Transverse colon (tissue), 4 donors: ENCODE measurements around the gene ARIH2. TPM values are rescaled to one million over a fixed set of nuclear protein-coding genes. Genes with fewer than 3 reads are reported as not detected.

Experiments
- DNase-seq: peaks from one replicate; pipeline ENCODE4 v3.0.0-alpha.2; 2019
- H3K27ac ChIP-seq, 4 donors: fragments of 200-600 bp; sonication (generic); 2 replicates each; pipeline ENCODE4 v1.5.1; 2016 to 2018; ENCODE audit warnings: inconsistent platforms in 4 of 4
- H3K27me3 ChIP-seq: fragments of 200-600 bp; sonication (generic); 2 replicates; pipeline ENCODE4 v1.5.1; 2017; ENCODE audit warnings: inconsistent platforms
- H3K36me3 ChIP-seq, 4 donors: fragments of 200-600 bp; sonication (generic); 2 replicates each; pipeline ENCODE4 v1.5.1; 2017 to 2019; ENCODE audit warnings: inconsistent platforms in 4 of 4
- H3K4me1 ChIP-seq, 4 donors: fragments of 200-600 bp; sonication (generic); 2 replicates each; pipeline ENCODE4 v1.5.1; 2017 to 2020; ENCODE audit warnings: inconsistent platforms in 4 of 4
- H3K4me3 ChIP-seq, 4 donors: fragments of 200-600 bp; sonication (generic); 1 replicate in 1 of 4; 2 replicates in 3 of 4; pipeline versions ENCODE4 v1.5.1 to v1.6.1; 2017 to 2019; ENCODE audit warnings: inconsistent platforms in 4 of 4
- H3K9me3 ChIP-seq, 2 donors: fragments of 200-600 bp; sonication (generic); 2 replicates each; pipeline ENCODE4 v1.5.1; 2017 to 2019; ENCODE audit warnings: inconsistent platforms in 2 of 2
- CTCF ChIP-seq, 5 experiments: fragments of 200-600 bp in 3 of 5; fragments of 450-650 bp in 2 of 5; sonication (generic) in 3 of 5; IDR thresholded peaks; 1 replicate in 2 of 5; 2 replicates in 3 of 5; pipeline ENCODE4 v1.5.1; 2016 to 2017; ENCODE audit warnings: antibody characterized with exemption in 5 of 5, inconsistent platforms in 3 of 5, mild to moderate bottlenecking in 2 of 5, moderate library complexity in 1 of 5
- EP300 ChIP-seq: sonication (generic); formaldehyde crosslinking; IDR thresholded peaks from one replicate; pipeline ENCODE4 v1.6.1; 2017; ENCODE audit warnings: antibody characterized with exemption, low read depth
- POLR2A ChIP-seq: fragments of 450-650 bp; IDR thresholded peaks from one replicate; pipeline ENCODE4 v1.6.1; 2016; ENCODE audit warnings: antibody characterized with exemption, mild to moderate bottlenecking, moderate library complexity
- POLR2AphosphoS5 ChIP-seq, 3 donors: sonication (generic); formaldehyde crosslinking; IDR thresholded peaks; one replicate each; pipeline ENCODE4 v1.6.1; 2016; ENCODE audit warnings: antibody characterized with exemption in 3 of 3
- WGBS, 2 donors: methylation state at CpG; one replicate each; pipeline ENCODE4 v1.1.5; 2018; ENCODE audit warnings: low coverage in 1 of 2; 5-methylcytosine and 5-hydroxymethylcytosine counted together
- in situ Hi-C, 4 donors: fragments of 200-750 bp; cut with MboI; loops; one replicate each; pipeline versions ENCODE4 v1.15.0 to v1.15.1; 2017; ENCODE audit warnings: low sequenced_read_pairs in 3 of 4, low pct_ligation_motif_present in 1 of 4, low pct_unique_long_range_greater_than_20kb in 1 of 4
- intact Hi-C: fragments of 100-400 bp; cut with DNase I; formaldehyde crosslinking; loops from one replicate; pipeline ENCODE4 v1.15.1; 2023; ENCODE audit warnings: low total_unique reads
- total RNA-seq, 4 donors: library from RNA; depleted of rRNA; stranded (reverse); fragments of >200 nt; gene quantifications; one replicate each; pipeline ENCODE4 v1.1.0, GENCODE V29; 2016

Gene ARIH2
- total RNA-seq, 4 donors from 2014 or later = 82.6 to 269 (median 115) TPM

GRCh38 chr3:48926425-48927392 is 8.1 kb downstream of the ARIH2 start:
- intact Hi-C loops = no loop called here
- H3K36me3 ChIP-seq = peaks cover 0 to 35% (median 15%) of the 10 kb centered on the region in 4 donors

GRCh38 chr3:48927928-48928327 is 9.3 kb downstream of the ARIH2 start:
- in situ Hi-C loops (no loop called here), intact Hi-C loops (no loop called here)
- DNase-seq = no peak
- Histone ChIP-seq H3K36me3 (peaks cover 0 to 31% (median 13%) of the 10 kb centered on the region in 4 donors), H3K4me1 (peaks cover 21 to 65% (median 31%) of the 10 kb centered on the region in 4 donors), H3K4me3 (no peak overlapping the region), H3K27ac (peak overlapping the region in 1 of 4 donors; percentile 48), H3K9me3 (no peaks in the 10 kb centered on the region), H3K27me3 (no peaks in the 10 kb centered on the region)
- no peak for TF ChIP-seq POLR2A
- no peak for TF ChIP-seq POLR2AphosphoS5 (IDR thresholded peaks at IDR 0.05)
- TF ChIP-seq EP300 = no peak
- no peak for TF ChIP-seq CTCF (IDR thresholded peaks at IDR 0.05)
- WGBS, 2 donors = 13% methylated on average over 2 of the region's 2 CpGs; no CpG with 5 or more reads in 1 of the 2 donors

More at GRCh38 chr3:48926425-48927392, 8.1 kb downstream of the ARIH2 start:
- Histone ChIP-seq H3K9me3 (no peaks in the 10 kb centered on the region), H3K4me3 (no peak overlapping the region), H3K27ac (peak overlapping the region in 3 of 4 donors; percentile 21 to 48 (median 37)), H3K4me1 (peaks cover 24 to 59% (median 34%) of the 10 kb centered on the region in 4 donors), H3K27me3 (no peaks in the 10 kb centered on the region)
- WGBS, 2 donors = 75 to 76% methylated on average over 10 to 11 of the region's 11 CpGs
- TF ChIP-seq CTCF (IDR thresholded peaks at IDR 0.05) = no peak
- no peak for TF ChIP-seq EP300
- no peak for TF ChIP-seq POLR2A
- peak in 1 of 3 donors; percentile 70 for TF ChIP-seq POLR2AphosphoS5 (IDR thresholded peaks at IDR 0.05)
- peak; percentile 11 for DNase-seq
- in situ Hi-C loops = no loop called here

GRCh38 chr3:48928679-48929078 is 10.0 kb downstream of the ARIH2 start:
- H3K9me3 ChIP-seq = no peaks in the 10 kb centered on the region
- H3K36me3 ChIP-seq = peaks cover 0 to 30% (median 10%) of the 10 kb centered on the region in 4 donors
- peaks cover 21 to 65% (median 31%) of the 10 kb centered on the region in 4 donors for H3K4me1 ChIP-seq
- H3K27ac ChIP-seq = peak overlapping the region in 1 of 4 donors; percentile 26
- TF ChIP-seq POLR2A (no peak), CTCF (IDR thresholded peaks at IDR 0.05) (no peak), POLR2AphosphoS5 (IDR thresholded peaks at IDR 0.05) (no peak), EP300 (no peak)
- intact Hi-C loops (no loop called here), in situ Hi-C loops (no loop called here)
- H3K4me3 ChIP-seq = no peak overlapping the region
- DNase-seq = no peak
- 77 to 93% methylated on average over 1 of the region's 1 CpG for WGBS, 2 donors
- no peaks in the 10 kb centered on the region for H3K27me3 ChIP-seq

GRCh38 chr3:48929358-48930035 is 10.9 kb downstream of the ARIH2 start:
- H3K4me3 ChIP-seq = no peak overlapping the region
- no peak overlapping the region for H3K27ac ChIP-seq
- in situ Hi-C loops (no loop called here), intact Hi-C loops (no loop called here)
- 63 to 68% methylated on average over 3 of the region's 3 CpGs for WGBS, 2 donors
- no peaks in the 10 kb centered on the region for H3K27me3 ChIP-seq
- peaks cover 0 to 24% (median 6%) of the 10 kb centered on the region in 4 donors for H3K36me3 ChIP-seq
- H3K9me3 ChIP-seq = no peaks in the 10 kb centered on the region
- no peak for TF ChIP-seq POLR2A
- TF ChIP-seq EP300 = no peak
- TF ChIP-seq POLR2AphosphoS5 (IDR thresholded peaks at IDR 0.05) = no peak
- no peak for TF ChIP-seq CTCF (IDR thresholded peaks at IDR 0.05)
- no peak for DNase-seq
- H3K4me1 ChIP-seq = peaks cover 21 to 65% (median 31%) of the 10 kb centered on the region in 4 donors
